Sigmoid colon (tissue), 3 donors: Measurements from ENCODE around the gene GAPDHS.

Source experiments
- POLR2A ChIP-seq, 2 donors: fragments of 450-650 bp; IDR thresholded peaks; one replicate each; pipeline ENCODE4 v1.6.1; 2016; ENCODE audit warnings: antibody characterized with exemption in 2 of 2, mild to moderate bottlenecking in 2 of 2, moderate library complexity in 2 of 2
- TF ChIP-seq, protein P1 (sequence below), 4 experiments: fragments of 450-650 bp in 3 of 4; fragments of 200-600 bp in 1 of 4; IDR thresholded peaks; one replicate each; pipeline ENCODE4 v1.5.1; 2016 to 2019; ENCODE audit warnings: antibody characterized with exemption in 4 of 4, mild to moderate bottlenecking in 3 of 4, moderate library complexity in 2 of 4

DNA sequence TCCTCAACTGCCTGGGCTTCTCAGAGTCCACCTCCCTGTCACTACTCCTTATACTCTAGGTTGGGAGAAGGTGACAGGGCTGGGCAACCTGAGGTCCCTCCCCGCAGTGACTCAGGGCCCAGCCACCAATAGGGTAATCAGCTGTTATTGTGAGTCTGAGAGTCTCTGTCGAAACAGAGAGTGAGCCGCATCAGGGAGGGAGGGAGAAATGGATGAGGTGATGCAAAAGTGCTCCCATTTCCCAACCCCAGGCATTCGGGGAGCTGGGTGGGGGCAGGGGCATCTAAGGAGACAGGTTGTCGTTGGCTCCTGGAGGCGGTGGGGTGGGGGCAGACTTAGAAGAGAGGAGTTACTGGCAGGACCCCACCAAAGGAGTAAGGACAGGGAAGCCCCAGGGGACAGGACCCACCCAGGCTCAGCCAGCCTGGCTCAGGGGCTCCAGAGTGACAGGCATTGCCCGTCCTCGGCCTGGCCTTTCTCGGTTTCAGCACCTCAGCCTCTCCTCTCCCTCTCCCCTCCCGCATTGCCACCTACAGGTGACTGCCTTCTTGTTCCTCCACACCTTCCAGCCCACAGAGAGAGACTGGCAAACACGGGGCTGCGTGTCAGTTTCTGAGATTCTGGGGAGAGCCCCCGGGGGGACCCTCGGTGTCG is 19.5 kb upstream of the GAPDHS start, which contains the start of gene DMKN:
- TF ChIP-seq, protein P1, sequence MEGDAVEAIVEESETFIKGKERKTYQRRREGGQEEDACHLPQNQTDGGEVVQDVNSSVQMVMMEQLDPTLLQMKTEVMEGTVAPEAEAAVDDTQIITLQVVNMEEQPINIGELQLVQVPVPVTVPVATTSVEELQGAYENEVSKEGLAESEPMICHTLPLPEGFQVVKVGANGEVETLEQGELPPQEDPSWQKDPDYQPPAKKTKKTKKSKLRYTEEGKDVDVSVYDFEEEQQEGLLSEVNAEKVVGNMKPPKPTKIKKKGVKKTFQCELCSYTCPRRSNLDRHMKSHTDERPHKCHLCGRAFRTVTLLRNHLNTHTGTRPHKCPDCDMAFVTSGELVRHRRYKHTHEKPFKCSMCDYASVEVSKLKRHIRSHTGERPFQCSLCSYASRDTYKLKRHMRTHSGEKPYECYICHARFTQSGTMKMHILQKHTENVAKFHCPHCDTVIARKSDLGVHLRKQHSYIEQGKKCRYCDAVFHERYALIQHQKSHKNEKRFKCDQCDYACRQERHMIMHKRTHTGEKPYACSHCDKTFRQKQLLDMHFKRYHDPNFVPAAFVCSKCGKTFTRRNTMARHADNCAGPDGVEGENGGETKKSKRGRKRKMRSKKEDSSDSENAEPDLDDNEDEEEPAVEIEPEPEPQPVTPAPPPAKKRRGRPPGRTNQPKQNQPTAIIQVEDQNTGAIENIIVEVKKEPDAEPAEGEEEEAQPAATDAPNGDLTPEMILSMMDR (IDR thresholded peaks at IDR 0.05) = no peak
- TF ChIP-seq POLR2A (IDR thresholded peaks at IDR 0.05) = no peak
